ENCODE measurements around the gene MEF2D.

The MEF2D gene

DNA sequence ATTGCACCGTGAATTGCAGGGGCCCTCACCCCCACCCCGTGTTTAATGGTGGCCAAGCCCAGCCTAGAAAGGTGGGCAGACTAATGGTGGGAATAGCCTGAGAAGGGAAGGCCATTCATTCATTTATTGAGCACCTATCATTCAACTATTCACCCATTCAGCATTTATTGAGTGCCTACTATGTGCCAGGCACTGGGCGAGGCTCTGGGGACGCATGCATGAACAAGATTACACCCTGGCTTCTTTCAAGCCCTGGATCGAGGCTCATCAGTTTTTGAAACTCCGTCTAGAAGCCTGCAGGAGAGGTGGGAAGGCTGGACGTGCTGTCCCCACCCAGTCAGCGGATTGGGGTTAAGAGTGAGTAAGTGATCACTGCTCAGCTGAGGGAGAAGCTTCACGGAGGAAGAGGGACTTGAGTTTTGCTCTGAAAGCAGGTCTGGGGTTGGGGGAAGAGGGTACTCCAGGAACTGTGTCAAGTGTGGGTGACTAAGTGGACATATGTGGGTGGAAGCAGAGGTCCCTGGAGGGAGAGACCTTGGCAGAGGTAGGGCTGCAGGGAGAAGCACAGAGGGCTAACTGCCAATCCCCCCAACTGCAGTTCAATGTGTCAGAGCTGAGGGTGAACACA, 35.6 kb downstream of the MEF2D start:
- DNase-seq, result no peak

DNA sequence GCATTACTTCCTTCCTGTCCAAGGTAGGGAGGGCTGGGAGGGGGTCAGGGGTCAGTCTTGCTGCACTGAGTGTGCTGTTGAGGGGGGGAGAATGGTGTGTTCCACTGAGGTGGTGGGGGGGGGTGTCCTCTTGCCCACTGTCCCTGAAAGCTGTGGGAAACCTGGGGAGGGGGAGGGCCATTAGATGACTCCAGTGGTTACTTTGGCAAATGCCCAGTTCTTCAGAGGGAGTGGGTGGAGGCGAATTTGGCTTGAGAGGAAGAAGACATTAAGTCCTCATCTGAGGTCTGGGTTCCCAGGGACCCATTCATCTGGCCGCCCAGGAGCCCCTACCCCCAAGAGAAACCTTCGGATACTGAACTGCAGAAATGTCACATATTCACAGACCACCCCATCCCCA, 36.2 kb downstream of the MEF2D start:
- DNase-seq, result no peak

DNA sequence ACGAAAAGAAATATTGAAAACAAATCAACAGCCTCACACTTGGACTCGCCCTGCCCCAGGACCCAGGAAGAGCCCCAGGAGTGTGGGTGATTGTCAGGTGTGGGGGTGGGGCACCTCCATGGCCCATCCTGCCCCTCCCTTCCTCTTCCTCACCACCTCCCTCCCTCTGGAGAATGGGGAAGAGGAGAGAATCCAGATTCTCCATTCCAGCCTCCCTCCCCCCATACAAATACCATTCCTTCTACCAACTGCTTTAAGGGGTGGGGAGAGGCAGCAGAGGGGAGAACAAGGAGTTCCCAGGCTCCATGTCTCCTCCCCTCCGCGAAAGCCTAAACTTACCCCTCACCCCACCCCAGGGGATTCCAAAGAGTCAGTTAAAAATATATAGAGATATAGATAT, 36.7 kb downstream of the MEF2D start:
- no peak for DNase-seq

DNA sequence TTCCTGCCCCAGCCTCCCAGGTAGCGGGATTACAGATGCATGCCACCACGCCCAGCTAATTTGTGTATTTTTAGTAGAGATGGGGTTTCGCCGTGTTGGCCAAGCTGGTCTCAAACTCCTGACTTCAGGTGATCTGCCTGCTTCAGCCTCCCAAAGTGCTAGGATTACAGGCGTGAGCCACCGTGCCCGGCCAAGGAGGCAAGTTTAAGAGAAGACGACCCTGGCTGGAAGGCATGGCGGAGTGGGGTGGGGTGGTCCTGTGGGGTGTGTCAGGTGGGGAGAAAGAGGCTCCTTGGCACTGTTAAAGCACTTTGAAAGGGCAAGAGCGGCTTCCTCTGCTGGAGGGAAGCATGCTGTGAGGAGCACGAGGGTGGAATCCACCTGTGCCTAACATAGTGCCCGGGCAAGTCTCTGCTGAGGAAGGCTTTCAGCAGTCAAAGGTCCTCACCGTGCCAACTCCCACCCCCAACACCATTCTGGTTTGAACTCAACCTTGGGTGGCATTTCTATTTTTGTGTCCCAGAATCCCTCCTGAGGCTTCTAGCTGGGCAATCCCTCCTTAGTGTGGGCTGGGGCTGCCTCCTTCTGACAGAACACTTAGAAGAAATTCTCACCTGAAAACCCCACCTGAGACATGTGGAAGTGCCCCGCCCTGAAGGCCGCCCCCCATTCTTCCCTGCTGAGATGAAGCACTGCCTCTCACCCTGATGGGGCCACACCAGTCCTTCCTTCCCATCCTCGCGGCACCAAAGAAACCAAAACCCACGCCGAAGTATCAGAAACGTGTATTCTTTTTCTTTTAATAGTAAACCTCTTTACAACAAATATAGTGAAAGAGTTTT, 37.4 kb downstream of the MEF2D start:
- DNase-seq, result no peak

DNA sequence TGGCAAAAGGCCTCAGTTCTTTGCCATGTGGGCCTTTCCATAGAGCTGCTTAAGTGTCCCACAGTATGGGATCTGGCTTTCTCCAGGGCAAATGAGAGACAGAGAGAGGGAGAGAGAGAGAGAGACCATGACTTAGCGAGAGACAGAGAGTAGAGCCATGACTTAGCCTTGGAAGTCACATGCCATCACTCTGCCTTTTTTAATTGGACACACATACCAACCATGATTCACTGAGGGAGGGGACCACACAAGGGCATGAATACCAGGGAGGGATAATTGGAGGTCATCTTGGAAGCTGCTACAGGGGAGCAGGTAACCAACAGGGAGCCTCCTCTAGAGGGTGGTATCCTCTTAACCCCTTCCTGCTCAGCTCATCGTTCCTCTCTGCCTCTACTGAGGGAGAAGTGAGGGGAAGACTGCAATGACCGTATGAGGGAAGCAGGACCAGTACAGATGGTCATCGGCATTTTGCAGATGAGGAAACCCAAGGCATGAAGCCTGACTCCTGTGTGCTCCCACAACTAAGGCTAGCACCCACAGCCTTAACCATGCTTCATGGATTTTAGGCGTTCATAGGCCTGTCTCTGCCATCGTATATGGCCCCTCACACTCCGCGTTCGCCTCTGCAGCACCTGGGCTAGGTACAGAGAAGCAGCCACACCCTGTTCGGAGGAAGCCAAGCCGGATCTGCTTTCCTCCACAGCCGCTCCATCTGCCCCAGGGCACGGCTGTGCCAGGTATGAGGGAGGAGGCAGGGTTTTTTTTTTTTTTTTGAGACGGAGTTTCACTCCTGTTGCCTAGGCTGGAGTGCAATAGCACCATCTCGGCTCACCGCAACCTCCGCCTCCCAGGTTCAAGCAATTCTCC, 38.6 kb downstream of the MEF2D start:
- DNase-seq, result no peak

DNA sequence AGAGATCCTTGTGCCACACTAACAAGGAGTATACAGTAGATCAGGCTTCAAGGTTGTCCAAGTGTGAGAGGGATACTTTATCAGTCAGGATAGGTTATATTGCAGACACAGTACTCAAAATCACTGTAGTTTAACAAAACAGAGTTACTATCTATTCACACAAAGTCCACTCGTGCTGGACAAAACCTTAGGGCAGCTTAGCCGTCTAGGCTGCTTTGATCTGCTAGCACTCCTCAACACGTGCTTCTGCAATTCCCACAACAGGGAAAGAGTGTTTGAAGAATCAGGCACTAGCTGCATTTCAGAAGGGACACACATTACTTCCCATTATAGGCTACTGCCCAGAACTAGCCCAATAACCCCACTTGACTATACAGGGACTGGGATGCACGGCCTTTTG, 39.5 kb downstream of the MEF2D start:
- no peak for DNase-seq

DNA sequence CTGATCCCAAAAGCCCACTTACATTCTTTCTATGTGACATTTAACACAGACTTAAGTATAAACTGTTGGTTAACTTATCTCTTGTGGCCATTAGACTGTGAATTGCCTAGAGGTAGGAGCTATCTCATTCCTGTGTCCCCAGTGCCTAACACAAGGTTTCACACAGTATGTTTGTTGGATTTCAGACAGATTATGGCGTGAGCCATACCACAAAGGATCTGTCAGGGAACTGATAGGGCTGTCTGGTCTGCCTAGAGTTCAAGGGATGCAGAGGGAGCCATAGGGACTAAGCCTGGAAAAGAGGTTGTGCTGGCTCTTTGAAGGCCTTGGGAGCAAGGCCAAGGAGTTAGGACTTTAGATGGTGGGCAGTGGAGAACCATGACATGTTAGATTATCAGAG, 40.0 kb downstream of the MEF2D start:
- DNase-seq, result no peak

DNA sequence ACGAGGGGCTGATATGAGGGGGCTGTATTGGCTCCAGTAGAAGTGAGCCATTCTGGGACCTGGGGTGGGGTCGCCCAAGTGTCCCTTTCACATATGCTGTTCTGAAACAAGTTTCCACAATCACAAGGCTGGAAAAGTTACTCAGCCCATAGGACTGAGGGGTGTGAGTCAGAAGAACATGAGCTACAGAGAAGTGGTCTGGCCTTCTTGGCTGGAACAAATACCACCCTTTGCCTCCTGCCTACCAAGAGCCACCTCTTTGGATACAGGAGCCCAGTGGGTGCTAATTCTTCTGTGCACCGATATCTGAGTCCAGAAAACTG, 42.4 kb downstream of the MEF2D start:
- DNase-seq, result no peak

DNA sequence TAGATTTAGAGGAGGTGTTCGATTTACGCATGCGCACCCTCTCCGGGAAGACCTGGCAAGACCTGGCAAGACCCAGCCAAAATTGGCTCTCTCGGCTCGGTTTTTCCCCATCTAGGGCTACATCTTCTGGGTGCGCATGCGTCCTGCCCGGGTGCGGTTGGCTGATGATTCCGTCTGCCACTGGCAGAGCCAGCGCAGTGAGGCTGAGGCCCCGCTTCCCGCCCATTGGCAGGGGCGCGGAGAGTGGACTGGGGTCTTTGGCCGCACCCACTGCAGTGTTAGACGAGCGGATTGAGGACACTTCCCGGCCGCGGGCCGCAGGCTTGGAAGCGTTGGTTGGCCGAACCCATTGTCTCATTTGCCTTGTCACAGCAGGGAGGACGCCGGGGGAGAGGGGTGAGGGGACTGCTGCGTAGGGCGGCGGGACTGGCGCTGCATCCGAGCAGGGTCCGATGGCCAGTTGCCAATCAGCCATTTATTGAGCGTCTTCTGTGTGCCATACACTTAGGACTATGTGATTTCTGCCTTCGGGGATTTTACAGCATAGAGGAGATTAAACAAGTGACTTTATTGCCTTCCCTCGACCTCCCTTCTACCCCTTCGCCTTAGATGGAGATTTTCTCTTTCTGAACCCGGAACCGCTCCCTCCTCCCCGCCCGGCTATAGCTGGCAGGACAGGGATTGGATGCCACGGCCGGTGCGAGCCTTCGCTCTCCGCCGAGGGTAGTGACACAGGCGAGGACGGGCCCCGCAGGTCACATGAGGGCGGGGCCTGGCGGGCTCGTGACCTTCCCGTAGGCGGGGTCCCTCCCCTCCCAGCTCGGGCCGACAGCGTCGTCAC, 43.7 kb downstream of the MEF2D start:
- peak; percentile 99 for DNase-seq

DNA sequence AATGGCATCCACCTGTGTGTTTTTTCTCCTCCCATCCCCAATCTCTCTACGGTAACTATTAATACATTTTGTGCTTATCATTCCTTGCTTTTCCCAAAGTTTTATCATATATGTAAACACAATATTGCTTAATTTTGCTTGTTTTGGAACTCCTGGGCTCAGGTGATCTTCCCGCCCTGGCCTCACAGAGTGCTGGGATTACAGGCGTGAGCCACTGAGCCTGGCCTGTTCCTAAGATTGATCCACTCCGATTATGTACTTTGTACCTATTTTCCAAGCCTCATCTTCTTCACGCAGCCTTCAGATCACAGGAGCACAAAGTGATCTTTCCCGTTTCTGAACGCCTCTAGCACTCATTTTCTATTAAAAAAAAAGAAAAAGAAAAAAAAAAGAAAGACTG, 45.2 kb downstream of the MEF2D start:
- no peak for DNase-seq

DNA sequence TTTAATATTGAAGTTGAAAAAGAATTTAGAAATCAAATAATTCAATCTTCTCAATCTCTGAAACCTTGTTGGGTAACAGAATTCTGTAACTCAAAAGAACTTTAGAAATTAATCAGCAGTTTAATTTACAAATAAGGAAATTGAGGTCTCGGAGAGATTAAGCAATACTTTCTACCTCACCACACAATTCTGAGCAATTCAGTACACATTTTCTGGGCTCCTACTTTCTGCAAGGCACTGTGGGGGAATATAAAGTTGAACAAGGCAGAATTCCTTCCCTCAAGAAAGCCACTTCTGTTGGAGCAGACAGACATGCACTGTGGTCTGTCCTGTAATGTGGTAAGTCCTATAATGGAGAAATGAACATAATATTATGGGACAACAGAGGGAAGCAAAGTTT, 47.7 kb downstream of the MEF2D start:
- DNase-seq, result no peak

DNA sequence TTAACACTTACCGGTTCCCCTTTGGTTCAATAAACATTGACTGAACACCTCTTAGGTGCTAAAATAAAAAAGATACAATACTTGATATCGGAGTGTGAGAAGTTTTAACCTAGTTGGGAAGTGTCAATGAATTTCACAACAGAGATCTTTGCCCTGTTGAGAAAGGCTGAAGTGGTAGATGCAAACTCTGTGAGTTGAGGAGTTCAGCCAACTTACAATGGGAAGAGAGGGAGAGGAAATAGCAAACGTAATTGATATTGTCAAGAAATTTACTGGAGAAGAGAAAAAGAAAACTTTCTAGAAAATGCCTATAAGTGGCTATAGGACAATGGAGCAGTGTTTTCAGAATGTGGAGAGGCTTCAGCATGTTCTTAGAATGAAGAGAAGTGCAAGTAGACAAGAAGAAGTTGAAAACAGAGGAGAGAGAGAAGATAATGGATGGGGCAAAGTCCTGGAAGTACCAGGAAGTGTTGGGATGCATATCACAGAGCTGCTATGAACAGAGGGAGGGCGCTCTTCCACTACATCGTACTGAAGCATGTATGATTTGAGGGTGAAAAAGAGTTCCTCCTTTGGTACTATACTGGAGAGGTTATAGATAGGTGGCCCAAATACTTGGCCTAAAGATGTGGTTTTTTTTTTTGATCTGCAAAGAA, 48.9 kb downstream of the MEF2D start:
- no peak for DNase-seq

DNA sequence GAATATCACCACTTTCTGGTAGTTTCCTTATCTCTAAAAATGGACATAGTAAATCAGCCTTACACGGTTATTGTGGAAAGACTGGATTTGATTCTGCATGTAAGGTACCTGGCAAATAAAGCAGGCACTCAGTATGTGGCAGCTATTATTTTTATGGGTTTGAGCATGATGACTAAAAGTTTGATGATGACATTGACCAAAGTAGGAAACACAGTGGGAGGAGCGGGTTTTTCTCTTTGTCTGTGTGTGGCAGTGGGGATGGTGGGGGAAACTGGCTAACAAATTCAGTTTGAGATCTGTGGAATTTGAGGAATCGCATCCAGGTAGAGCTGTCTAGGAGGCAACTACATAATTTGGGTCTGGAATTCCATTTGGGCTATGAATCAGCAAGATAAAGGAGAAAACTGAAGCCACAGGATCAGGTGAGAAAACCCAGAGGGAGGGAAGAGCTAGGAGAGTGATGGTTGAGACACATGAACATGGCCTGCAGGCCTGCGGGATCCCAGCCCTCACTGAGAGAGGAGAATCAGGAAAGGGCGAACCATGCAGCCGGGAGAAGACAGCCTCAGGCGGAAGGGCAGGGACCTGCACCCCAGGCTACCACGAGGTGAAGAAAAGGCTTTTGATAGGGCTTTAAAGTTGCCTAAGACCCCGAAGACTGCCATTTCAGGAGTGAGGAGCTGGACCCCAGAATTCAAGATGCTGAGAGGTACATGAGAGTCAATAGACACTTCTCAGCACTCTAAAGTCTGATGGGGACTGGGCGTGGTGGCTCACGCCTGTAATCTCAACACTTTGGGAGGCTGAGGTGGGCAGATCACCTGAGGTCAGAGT, 52.2 kb downstream of the MEF2D start:
- no peak for DNase-seq

DNA sequence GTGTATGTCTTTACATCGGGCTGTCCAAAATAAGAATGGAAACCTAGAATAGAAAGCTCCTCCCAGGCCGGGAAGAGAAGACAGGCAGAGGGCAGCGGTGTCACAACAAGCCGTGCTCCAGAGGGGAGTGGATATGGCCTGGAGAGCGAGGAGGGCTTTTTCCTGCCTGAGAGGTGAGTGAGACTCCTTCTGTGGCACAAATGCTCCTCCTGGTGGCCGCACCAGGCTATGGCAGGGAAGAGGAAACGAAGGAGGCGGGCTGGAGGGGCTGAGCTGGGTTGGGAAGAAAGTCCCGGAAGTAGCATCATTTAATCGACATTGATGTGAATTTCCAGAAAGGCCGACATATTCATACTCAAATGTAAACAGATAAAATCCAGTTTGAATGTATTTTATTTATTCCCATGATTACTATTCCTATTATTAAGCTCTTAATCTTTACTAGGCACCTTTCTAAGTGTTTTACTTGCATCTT, 54.7 kb downstream of the MEF2D start:
- peak; percentile 87 for DNase-seq

DNA sequence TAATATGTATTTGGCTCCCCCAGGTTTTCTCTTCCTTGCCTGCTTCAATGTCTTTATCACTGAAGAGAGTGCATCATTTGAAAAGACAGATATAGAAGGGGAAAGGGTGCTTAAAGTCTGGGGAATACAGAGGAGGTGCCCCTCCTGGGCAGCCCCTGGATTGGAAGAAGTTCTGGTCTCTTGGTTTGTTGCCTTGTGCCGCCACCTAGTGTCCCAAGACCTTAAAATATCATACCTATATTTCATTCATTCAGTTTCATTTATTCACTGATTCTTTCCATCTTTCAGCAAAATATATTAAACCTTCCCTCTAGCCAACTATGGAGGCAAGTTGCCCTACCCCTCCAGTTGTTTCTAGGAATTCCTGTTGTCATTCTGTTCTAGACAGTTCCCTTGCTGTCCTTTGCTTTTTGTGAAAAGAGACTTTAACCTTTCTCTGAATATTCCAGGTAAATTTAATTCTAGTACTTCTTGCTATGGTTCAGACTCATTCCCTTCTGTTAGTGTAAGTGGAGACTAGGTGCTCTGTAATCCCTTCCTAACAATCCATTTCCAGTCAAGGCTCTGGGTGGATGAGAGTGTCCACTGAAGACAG, 56.1 kb downstream of the MEF2D start:
- DNase-seq, result peak; percentile 58

DNA sequence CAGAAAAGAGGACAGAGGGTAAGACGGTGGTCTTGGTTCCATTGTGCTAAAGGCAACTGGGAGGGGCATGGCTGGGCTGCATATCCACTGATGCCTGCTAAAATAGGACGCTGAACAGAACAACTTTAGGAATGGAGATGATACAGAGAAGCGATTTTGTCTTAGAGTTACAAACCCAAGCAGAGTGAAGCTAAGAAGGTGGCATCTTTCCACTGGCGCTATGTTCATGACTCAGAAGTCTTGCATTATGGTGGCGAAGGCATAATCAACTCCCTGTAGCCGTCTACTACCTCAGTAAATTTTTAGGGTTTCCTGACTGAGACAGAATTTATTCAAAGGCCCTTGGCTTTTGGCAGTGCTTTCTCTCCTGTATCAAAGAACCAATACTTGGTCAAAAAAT, 57.3 kb downstream of the MEF2D start:
- DNase-seq, result no peak

DNA sequence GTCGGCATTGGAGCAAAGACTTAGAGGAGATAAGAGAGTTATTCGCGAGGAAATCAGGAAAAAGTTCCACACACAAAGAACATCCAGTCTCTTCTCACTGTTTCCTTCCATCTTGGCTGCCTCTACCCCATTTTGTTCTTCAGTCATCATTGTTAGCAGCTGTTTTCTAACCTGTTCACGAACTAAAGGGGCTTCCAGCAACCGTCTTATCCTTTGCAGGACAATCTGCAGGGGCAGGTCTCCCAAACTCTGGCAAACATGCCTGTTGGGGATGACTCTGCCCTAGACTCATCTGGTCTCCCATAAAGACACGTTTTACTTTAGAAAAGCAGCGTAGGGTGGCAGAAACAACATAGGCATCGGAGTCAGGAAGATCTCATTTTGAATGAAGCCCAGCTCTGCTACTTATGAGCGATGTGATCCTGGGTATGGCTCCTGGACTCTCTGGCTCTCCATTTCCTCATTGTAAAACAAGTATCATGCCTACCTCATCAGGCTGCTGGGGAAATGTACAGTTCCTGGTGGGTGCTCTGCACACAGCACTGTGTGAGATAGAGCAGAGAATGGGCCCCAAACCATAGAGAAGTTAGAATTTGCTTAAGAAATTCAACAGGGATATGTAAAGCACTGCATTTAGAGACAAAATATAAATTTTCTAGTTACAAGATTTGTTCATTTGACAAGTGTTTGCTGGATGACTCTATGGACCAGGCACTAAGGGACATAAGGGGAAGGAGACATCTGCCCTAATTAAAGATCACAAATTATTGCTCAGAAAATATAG, 59.7 kb downstream of the MEF2D start:
- DNase-seq, result no peak

DNA sequence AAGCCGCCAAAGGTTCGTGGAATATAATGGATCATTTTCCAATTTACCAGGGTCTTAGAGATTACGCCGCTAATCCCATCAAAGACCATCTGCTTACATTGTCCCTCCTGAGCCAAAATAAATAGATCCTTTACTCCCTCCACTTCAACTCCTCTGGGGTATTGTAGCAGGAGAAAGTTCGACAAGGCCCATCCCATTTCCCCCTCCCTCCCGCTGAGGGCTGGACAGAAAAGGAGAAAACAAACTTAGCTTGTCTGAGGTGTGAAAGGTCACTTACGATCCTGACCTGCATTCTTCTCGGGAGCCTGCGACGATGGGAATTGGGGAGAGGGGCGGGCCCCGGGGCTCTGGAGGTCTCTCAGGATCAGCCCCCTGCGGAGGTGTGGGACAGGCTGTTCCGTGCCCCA, 60.8 kb downstream of the MEF2D start:
- DNase-seq, result no peak

DNA sequence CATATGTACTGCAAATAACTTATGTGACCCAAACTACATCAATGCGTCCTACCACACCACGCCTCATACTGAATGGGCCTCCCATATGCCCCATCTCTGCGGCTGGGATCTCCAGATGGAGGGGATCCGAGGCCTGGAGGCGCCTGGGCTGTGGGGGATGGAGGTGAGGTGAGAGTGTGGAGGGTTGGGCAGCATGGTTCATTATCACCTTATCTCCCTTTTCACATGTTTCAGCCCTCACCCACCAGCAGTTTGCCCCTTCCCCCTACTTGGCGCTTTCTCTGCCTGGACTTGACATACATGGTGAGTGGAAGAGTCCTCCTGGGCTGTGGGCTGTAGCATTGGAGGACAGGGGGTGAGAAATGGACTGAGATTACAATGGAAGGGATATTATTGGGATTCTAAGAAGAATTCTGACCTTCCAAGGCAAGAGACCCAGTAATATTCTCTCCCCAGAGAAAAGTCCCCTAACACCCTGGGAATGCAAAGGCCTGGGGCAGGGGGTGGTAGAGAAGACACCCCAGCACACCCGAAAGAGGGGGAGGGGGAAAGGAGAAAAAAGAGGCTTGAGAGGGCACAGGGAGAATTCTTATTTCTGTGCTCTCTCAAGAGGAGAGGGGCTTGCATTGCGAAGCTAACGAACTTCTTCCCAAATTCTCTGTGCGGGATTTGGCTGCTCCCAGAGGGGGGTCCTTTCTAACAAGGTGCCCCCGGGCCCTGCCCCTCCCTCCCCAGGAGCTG, 61.4 kb downstream of the MEF2D start:
- DNase-seq, result no peak
